ENCODE results near the gene PINLYP.

PINLYP gene

DNA sequence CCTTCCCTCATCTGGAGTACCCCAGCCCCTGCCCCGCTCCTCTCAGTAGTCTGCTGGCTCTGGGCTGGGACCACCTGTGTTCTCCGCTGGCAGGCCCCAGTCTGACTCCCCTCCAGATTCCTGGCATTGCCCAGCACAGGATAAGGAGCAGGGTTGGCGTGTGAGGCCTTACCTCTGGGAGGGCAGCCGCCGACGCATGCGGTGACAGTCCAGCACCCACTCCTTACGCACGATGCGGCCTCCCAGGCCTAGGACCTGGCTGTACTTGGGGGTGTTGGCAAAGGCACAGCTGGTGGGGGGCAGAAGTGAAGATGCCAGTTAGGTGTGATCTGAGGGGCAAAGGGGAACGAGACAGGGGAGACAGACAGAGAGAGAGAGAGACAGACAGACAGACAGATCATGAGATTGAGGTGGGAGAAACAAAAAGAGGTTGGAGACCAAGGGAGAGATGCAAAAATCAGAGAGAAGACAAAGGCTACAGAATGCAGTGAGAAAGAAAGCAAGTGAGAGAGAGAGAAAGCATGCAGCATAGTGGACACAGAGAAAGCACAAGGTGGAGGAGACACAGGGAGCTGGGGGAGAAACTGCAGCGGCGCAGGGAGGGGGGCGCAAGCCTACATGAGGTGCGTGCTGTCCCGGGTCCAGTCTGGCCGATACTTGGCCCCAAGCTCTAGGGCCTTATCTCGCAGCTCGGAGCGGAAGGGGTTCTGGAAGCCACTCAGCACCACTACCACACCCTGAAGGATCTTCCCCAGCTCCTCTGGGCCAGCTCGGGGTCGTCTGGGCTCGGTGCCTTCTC is 24.0 kb upstream of the PINLYP start:
- ATAC-seq: no peak

DNA sequence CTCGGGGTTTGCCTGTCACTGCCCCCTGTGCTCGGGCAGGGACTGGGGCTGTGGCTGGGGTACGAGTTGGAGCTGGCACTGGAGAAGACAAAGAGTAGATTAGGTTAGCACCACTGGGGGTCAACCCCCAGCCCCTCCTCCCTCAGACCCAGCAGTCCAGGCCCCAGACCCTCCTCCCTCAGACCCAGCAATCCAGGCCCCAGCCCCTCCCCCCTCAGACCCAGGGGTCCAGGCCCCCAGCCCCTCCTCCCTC is 23.5 kb upstream of the PINLYP start:
- ATAC-seq: no peak

- ATAC-seq: no peak
Observed at GRCh38 chr19:43552616-43553015, 23.0 kb upstream of the PINLYP start.

DNA sequence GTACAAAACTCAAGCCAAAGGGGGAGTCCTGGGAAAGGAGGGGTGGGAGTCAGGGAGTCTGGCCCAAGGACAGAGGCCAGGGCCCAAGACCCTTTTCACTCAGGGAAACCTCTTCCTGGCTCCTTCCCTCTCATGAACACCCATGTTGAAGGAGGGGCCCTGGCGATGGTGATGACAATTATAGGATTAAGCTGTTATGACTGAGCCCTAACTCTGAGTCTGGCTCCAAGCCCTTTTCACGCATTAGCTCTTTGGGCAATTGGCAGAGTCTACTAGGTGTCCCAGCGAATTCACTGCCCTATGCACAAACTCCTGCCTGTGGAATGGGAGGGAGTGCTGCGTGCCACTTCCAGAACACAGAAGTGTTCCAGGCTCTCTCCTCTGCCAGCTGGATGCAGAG is 21.9 kb upstream of the PINLYP start:
- ATAC-seq: no peak

DNA sequence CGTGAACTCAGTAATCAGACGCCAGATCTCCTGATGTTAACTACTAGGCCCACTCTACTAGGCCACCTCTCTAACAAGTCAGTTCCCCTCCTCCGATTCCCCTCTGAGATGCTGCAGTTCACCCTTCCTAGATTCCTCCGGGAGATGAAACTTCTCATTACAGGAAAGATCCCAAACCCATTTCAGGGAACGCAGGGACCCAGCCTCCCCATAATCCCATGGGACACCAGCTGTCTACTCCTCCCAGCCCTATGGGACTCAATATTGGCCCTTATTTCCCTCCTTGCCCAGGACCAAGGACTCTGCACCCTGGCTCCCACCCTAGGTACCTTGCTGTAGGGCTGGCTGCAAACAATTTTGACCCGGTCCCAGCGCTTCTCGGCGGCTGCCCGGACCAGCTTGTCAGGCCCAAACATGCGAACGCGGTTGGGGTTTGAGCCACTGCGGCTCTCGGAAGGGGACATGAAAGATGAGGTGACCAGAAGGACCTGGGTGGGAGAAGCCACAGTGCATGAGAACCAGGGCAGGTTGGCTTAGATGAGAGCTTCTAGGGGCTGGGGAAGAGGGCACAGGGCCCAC is 21.2 kb upstream of the PINLYP start:
- no peak for ATAC-seq

GRCh38 chr19:43555185-43555770 is 20.3 kb upstream of the PINLYP start:
- peak; percentile 85 to 94 for ATAC-seq

DNA sequence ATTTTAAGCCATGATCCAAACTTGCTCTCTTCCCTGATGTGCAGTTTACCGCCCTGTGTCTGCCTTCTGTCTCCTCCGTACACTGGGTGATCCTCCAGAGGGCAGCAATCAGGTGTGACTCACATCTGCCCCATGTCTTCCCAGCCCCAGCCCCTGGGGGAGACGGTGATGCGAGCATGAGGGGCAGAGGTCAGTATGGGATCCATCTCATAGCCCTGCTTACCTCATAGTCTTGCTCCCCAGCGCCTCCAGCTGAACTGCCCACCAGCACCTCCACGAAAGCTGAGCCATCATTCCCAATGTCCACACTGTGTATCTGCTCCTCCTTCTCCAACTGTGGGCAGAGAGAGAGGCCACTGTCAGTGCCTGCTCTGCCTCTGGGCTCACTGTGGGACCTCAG is 14.9 kb upstream of the PINLYP start:
- no peak for ATAC-seq

- ATAC-seq: no peak
Observed at GRCh38 chr19:43561139-43561970, 14.2 kb upstream of the PINLYP start.

DNA sequence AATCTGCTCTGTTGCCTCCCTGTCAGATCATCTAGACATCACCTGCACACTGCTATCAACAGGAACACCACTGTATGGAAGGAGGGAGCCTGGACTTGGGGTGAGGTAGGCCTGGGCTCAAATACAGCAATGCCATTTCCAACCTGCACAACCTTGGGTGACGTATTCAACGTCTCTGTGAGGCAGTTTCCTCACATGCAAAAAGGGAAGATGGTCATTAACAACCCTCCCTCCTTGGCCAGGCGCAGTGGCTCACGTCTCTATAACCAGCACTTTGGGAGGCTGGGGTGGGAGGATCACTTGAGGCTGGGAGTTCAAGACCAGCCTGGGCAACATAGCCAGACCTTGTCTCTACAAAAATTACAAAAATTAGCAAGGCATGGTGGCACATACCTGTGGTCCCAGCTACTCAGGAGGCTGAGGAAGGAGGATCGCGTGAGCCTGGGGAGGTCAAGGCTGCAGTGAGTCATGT is 13.3 kb upstream of the PINLYP start:
- ATAC-seq: no peak

- peak; percentile 94 to 98 for ATAC-seq
Observed at GRCh38 chr19:43562698-43563241, 12.8 kb upstream of the PINLYP start.

DNA sequence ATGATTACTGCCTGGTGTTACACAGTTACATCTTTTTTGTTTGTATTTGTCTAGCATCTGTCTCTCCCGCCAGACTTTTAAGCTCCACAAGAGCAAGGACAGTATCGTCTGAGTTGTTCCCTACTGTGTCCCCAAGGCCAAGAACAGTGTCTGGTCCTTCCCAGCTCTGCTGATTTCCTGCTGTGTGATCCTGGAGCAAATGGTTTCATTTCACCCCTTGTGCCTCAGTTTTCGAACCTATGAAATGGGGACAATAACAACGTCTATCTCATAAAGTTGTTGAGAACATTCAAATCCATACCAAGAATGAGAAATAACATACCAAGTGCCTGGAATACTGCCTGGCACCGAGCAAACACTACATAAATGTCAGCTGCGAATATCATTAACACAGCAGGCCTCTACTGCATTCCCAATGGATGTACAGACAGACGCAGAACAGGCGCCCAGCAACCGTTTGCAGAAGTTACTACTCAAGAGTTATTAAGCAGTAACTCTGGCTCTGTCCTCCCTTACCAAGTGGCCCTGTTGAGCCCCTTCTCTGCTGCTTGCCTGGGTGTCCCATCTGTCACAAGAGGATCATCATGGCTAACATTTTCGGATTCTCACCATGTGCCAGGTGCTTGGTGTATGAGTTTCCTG is 11.7 kb upstream of the PINLYP start:
- no peak for ATAC-seq

DNA sequence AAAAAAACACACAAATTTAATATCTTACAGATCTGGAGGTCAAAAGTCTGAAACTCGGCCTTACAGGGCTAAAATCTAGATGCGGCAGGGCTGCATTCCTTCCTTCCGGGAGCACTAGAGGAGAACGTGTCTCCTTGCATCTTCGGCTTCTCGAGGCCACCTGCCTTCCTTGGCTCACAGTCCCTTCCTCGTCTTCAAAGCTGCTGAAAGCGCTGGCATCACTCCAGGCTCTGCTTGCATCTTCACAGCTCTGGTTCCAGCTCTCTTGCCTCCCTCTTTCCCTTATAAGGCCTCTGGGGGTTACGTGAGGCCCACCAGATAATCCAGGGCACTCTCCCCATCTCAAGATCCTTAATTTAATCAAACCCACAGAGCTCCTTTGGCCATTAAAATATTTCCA is 10.8 kb upstream of the PINLYP start:
- no peak for ATAC-seq

DNA sequence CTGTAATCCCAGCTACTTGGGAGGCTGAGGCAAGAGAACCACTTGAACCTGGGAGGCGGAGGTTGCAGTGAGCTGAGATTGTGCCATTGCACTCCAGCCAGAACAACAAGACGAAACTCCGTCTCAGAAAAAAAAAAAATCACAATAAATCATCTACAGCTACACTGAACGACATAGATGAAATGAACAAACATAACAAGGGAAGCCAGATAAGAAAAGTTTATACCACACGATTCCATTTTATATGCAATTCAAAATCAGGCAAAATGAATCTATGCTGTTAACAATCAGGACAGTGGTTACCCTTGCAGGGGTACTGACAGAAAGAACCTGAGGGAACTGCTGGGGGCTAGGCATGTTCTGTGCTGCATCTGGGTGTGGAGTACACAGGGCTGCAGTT is 5.9 kb upstream of the PINLYP start:
- no peak for ATAC-seq

DNA sequence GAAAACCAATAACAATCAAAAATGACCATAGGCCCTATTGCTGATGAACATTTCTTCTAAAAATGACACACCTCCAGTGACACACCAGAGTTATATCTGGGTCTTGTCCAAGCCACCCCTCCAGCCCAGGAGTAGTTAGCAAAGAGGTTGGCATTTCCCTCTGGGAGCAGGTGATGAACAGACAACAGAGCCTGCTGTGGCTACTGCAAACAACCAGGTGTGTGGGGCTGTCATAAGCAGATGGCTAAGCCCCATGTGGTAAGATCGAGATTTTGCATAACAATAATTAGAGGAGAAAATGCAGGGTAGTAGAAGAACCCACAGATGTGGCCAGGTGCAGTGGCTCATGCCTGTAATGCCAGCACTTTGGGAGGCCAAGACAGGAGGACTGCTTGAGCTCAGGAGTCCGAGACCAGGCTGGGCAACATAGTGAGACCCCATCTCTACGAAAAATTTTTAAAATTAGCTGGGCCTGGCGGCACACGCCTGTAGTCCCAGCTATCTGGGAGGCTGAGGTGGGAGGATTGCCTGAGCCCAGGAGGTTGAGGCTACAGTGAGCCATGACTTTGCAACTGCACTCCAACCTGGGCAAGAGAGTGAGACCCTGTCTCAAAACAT is 5.3 kb upstream of the PINLYP start:
- no peak for ATAC-seq

DNA sequence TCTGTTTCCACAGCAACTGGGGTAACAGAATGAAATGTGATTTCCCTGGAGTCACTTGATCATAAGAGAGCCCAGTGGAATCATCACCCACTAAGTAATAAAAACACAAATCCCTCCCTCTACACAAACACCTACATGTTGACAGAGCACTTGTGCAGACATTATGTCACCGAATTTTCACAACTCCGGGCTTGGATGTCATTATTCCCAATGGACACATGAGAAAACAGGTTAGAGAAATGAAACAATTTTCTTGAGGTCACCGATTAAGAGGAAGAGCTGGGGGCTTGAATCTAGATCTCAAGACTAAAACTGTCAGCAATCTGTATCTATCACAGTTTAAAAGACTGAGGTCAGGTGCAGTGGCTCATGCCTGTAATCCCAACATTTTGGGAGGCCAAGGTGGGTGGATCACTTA is 3.4 kb upstream of the PINLYP start:
- no peak for ATAC-seq

DNA sequence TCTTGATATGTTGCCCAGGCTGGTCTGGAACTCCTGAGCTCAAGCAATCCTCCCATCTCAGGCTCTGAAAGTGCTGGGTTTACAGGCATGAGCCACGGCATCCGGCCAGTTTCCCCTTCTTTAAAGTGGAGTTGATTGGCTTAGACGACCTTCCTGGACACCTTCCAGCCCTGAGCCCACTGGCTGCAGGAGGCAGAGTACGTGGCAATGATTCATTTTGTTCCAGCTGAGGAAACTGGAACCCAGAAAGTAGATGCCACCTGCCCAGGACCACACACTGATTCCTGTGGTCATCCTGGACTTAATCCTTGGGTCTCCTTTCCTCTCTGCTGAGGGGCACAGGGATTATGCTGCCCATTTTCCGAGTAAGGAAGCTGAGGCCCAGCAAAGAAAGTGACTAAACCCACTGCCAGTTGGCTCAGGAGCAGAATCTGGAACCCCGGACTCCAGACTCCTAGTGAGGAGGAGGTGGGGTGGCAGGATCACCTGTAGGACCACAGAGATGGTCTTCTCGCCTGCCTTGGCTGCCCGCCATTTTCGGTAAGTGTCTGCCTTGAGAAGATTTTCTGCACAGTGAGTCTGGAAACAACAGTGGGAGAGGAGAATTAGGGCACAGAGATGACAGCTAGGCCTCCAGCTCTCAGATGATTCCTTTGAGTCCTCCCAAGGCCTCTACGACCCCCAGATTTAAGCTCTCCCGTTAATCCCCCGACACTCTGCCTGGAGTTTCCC is 1.0 kb upstream of the PINLYP start:
- ATAC-seq: no peak

DNA sequence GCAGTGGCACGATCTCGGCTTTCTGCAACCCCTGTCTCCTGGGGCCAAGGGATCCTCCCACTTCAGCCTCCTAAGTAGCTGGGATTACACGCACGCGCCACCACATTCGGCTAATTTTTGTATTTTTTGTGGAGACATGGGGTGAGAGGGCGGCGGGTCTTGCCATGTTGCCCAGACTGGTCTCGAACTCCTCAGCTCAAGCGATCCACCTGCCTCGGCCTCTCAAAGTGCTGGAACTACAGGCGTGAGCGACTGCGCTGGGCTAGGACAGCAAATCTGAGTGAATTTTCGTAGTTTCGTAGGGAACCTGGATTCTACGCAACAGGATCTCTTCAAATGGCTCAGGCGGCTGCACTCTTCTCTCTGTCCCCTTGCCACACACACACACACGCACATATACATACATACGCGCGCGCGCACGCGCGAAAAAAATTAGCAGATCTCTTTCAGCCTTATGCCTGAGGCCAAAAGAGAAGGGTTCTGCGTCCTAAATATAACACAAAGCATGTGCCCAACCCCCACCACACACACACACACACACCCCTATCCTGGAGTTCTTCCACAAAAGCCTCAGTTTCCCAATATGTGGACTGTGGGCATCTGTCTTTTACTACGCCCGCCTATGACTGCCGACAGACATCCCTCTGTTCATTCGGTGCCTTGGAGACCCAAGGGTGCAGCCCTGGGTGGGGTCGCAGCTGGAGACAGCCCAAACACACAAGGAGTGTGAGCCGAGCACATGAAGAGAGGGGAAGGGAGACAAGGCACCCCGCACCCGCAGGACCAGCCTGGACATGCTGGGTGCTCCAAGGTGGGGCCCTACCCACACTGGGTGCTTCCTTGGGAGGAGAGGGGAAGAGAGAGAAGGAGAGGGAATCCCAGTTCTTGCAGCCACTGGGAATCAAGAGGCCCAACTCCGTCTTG is 616 bp downstream of the PINLYP start:
- ATAC-seq: no peak

DNA sequence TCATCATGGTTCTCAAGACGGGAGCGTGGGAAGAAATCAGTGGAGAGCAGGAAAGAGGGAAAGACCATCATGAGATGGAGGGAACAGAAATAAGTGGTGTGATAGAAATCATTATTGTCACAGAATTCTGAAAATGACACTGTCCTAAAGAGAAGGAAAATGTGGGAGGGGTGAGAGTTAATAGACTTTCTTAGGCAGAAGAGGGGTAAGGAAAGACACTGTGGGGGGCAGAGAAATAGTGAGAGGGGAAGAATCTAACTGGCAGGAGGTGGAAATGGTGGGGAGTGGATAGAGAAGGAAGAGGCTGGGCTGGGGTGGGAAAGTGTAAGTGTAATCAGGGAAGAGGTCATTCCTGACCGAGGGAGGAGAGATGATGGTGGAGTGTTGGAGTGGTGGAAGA is 3.2 kb downstream of the PINLYP start:
- no peak for ATAC-seq

GRCh38 chr19:43581467-43581866 is 5.9 kb downstream of the PINLYP start:
- ATAC-seq: no peak

DNA sequence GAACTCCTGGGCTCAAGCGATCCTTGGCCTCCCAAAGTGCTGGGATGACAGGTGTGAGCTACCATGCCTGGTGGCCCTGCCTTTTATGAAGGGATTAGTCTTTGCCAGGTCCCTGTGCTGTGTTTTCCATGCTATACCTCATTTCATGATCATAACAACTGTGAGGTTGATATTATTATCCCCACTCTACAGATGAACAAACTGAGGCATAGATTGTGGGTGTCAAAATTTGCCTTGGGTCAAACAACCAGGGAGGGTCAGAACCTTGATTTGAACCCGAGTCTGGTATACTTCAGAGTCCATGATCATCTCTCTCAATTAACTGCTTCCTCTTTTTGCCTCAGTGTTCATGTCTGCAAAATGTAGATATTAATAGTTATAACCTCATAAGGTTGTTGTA is 6.9 kb downstream of the PINLYP start:
- no peak for ATAC-seq
